Ovary (tissue), 3 donors: ENCODE data around the gene RFFL.

Experiments used
- EP300 ChIP-seq: sonication (generic); formaldehyde crosslinking; IDR thresholded peaks from one replicate; pipeline ENCODE4 v1.6.1; 2017; ENCODE audit warnings: antibody characterized with exemption
- POLR2A ChIP-seq: fragments of 450-650 bp; IDR thresholded peaks from one replicate; pipeline ENCODE4 v1.6.1; 2017; ENCODE audit warnings: antibody characterized with exemption, mild to moderate bottlenecking, moderate library complexity
- TF ChIP-seq, protein P1 (sequence below), 3 donors: fragments of 450-650 bp in 2 of 3; fragments of 200-600 bp in 1 of 3; IDR thresholded peaks; one replicate each; pipeline versions ENCODE4 v1.5.1 to v1.8.0; 2016 to 2022; ENCODE audit warnings: antibody characterized with exemption in 3 of 3, mild to moderate bottlenecking in 1 of 3
- donor health status: DM: no; HTN: no; CAD: no.

DNA sequence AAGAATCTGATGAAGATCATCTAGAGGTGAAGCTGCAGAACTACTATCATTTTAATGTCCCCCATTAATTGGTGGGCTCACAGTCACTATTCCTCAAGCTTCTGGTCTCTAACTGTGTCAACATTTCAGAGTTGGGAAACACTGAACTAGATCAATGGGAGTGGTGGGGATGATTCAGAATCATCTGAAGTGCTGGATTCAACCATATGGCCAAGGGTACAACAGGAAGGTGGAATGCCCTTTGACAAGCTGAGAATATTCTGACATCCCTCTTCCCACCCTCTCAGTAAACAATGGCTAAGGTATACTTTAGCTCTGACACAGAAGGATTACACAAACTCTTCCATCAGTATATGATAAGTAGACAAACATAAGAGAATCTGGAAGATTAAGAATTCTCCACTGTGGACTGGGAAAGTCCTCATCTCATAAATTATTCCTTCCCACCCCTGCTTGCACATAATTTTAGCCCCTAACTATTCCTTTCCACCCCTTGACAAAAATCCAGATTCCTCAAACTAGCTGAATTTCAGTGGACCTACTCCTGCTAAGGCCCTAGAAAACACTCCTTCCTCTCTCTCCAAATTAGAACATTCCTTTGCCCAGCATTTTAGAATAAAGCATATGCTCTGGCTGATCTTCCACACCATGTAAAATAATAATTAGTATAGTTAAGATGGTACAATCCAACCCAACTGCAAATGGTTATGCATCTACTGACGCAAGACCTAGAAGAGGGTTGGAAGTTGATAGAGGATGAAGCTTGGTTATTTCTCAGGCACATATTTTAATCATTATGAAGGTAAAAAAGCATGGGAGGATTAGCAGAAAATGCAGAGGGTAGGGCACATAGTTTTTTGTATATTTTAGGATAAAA is 16.3 kb upstream of the RFFL start:
- no peak for TF ChIP-seq POLR2A
- TF ChIP-seq, protein P1, sequence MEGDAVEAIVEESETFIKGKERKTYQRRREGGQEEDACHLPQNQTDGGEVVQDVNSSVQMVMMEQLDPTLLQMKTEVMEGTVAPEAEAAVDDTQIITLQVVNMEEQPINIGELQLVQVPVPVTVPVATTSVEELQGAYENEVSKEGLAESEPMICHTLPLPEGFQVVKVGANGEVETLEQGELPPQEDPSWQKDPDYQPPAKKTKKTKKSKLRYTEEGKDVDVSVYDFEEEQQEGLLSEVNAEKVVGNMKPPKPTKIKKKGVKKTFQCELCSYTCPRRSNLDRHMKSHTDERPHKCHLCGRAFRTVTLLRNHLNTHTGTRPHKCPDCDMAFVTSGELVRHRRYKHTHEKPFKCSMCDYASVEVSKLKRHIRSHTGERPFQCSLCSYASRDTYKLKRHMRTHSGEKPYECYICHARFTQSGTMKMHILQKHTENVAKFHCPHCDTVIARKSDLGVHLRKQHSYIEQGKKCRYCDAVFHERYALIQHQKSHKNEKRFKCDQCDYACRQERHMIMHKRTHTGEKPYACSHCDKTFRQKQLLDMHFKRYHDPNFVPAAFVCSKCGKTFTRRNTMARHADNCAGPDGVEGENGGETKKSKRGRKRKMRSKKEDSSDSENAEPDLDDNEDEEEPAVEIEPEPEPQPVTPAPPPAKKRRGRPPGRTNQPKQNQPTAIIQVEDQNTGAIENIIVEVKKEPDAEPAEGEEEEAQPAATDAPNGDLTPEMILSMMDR (IDR thresholded peaks at IDR 0.05), result no peak
- TF ChIP-seq EP300, result no peak
